Hepatocyte (in vitro differentiated cells): Measurements from ENCODE around the gene AGBL4. TPM values are rescaled to one million over a fixed set of nuclear protein-coding genes. Genes with fewer than 3 reads are reported as not detected.

Experiments used
- DNase-seq: peaks from one replicate; pipeline ENCODE4 v3.0.0-alpha.2; 2016; ENCODE audit warnings: low spot score
- H2AFZ ChIP-seq: fragments of 200-600 bp; sonication (generic); 2 replicates; pipeline ENCODE4 v1.6.0; 2016; ENCODE audit warnings: antibody characterized with exemption, mild to moderate bottlenecking
- H3K27ac ChIP-seq: fragments of 200-600 bp; sonication (generic); 2 replicates; pipeline ENCODE4 v1.5.1; 2016; ENCODE audit warnings: mild to moderate bottlenecking
- H3K27me3 ChIP-seq: fragments of 200-600 bp; sonication (generic); 2 replicates; pipeline ENCODE4 v1.6.1; 2016
- H3K36me3 ChIP-seq: fragments of 200-600 bp; sonication (generic); replicated peaks from 2 replicates; pipeline ENCODE4 v1.5.1; 2016; ENCODE audit warnings: low read depth; ENCODE audit not compliant: insufficient read depth
- H3K4me1 ChIP-seq: fragments of 200-600 bp; sonication (generic); 2 replicates; pipeline ENCODE4 v1.5.1; 2016; ENCODE audit warnings: mild to moderate bottlenecking, moderate library complexity; ENCODE audit not compliant: insufficient read depth
- H3K4me2 ChIP-seq: fragments of 200-600 bp; sonication (generic); 2 replicates; pipeline ENCODE4 v1.6.0; 2016
- H3K4me3 ChIP-seq: fragments of 200-600 bp; sonication (generic); 2 replicates; pipeline ENCODE4 v1.5.1; 2016; ENCODE audit warnings: mild to moderate bottlenecking
- H3K79me2 ChIP-seq: fragments of 200-600 bp; sonication (generic); 2 replicates; pipeline ENCODE4 v1.6.0; 2017; ENCODE audit warnings: mild to moderate bottlenecking
- H3K9me2 ChIP-seq: fragments of 200-600 bp; sonication (generic); replicated peaks from 2 replicates; pipeline ENCODE4 v1.6.0; 2017; ENCODE audit warnings: mild to moderate bottlenecking; ENCODE audit not compliant: insufficient read depth
- H3K9me3 ChIP-seq: fragments of 200-600 bp; sonication (generic); 2 replicates; pipeline ENCODE4 v1.5.1; 2016; ENCODE audit warnings: low read depth, mild to moderate bottlenecking
- H4K20me1 ChIP-seq: fragments of 200-600 bp; sonication (generic); 2 replicates; pipeline ENCODE4 v1.6.0; 2016; ENCODE audit warnings: mild to moderate bottlenecking; ENCODE audit not compliant: insufficient read depth, poor library complexity, severe bottlenecking
- EZH2 ChIP-seq: fragments of 200-600 bp; sonication (generic); IDR thresholded peaks from 2 replicates; pipeline ENCODE4 v1.6.1; 2016; ENCODE audit warnings: antibody characterized with exemption, mild to moderate bottlenecking, borderline replicate concordance
- EZH2phosphoT487 ChIP-seq: fragments of 200-600 bp; sonication (generic); IDR thresholded peaks from one replicate; pipeline ENCODE4 v1.6.1; 2018; ENCODE audit warnings: antibody characterized with exemption, mild to moderate bottlenecking, low read depth, moderate library complexity; ENCODE audit not compliant: unreplicated experiment, severe bottlenecking
- WGBS: methylation state at CpG from one replicate; pipeline ENCODE4 v1.1.6; 2016; ENCODE audit warnings: low lambda C conversion rate; ENCODE audit errors: missing lambda C conversion rate; 5-methylcytosine and 5-hydroxymethylcytosine counted together
- polyA plus RNA-seq: library from polyadenylated mRNA; unstranded; fragments of >200 nt; fragmentation: Nextera tagmentation; extraction: Ambion mirVana; gene quantifications from 2 replicates; pipeline ENCODE4 v1.2.1, GENCODE V29; 2016
- total RNA-seq: library from RNA; depleted of rRNA; stranded (reverse); fragments of >200 nt; gene quantifications from 2 replicates; pipeline ENCODE4 v1.2.3, GENCODE V29; 2014
- TF ChIP-seq, protein P1 (sequence below): fragments of 200-600 bp; sonication (generic); IDR thresholded peaks from 2 replicates; pipeline ENCODE4 v1.5.1; 2016; ENCODE audit warnings: antibody characterized with exemption, mild to moderate bottlenecking; ENCODE audit not compliant: poor library complexity

AGBL4 gene
- total and polyA plus RNA-seq, 2 experiments from 2014 or later = 0.50 to 0.73 TPM

DNA sequence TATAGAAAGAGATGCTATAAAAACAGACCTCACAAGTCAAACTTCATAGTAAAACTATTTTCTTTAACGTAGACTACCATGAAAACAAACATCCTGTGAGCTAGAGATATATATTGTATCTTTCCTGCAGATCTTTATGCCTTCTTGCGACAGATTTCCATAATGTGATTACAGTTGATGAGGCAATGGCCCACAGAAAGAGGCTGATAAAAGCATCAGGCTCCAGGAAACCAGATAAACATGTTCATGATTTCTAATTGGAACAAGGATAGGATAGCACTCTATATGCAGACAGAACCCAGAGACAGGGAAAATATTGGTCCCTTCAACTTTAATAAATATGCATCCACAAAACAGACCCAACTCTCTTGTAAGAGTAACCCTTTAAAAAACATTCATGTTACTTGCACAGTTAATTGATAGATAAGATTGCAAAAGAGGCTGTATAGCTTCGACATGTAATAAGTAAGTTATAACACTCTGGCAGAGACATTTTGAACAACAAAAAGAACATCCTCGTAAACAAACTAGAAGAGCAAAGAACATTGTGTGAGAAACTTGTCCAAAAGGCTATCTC, 329.4 kb downstream of the AGBL4 start:
- no peak overlapping the region for H3K4me2 ChIP-seq
- no peak overlapping the region for H3K4me3 ChIP-seq
- DNase-seq = no peak
- 40% methylated on average over 4 of the region's 4 CpGs for WGBS
- no peaks in the 10 kb centered on the region for H3K9me2 ChIP-seq
- H3K27me3 ChIP-seq = no peaks in the 10 kb centered on the region
- peaks cover 14% of the 10 kb centered on the region for H3K9me3 ChIP-seq
- no peaks in the 10 kb centered on the region for H3K36me3 ChIP-seq
- no peak overlapping the region for H2AFZ ChIP-seq
- no peaks in the 10 kb centered on the region for H3K79me2 ChIP-seq
- no peaks in the 10 kb centered on the region for H3K4me1 ChIP-seq
- no peak for TF ChIP-seq EZH2phosphoT487
- no peak for TF ChIP-seq EZH2
- TF ChIP-seq, protein P1, sequence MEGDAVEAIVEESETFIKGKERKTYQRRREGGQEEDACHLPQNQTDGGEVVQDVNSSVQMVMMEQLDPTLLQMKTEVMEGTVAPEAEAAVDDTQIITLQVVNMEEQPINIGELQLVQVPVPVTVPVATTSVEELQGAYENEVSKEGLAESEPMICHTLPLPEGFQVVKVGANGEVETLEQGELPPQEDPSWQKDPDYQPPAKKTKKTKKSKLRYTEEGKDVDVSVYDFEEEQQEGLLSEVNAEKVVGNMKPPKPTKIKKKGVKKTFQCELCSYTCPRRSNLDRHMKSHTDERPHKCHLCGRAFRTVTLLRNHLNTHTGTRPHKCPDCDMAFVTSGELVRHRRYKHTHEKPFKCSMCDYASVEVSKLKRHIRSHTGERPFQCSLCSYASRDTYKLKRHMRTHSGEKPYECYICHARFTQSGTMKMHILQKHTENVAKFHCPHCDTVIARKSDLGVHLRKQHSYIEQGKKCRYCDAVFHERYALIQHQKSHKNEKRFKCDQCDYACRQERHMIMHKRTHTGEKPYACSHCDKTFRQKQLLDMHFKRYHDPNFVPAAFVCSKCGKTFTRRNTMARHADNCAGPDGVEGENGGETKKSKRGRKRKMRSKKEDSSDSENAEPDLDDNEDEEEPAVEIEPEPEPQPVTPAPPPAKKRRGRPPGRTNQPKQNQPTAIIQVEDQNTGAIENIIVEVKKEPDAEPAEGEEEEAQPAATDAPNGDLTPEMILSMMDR = no peak
- no peaks in the 10 kb centered on the region for H4K20me1 ChIP-seq
- no peak overlapping the region for H3K27ac ChIP-seq

DNA sequence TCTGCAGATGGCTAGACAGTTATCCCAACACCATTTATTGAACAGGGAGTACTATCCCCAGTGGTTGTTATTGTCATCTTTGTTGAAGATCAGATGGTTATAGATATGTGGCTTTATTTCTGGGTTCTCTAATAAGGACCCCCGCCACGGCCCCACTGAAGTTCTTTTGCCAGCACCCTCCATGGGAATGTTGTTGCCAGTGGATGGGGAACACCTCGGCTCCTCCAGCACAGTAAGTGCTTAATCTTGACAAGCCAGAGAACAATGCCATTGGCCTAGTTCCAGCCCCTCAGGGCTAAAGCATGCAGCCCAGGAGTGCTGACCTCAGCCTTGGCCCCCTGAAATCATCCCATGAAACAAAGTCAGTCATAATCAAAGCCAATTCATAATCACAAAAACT, 337.6 kb downstream of the AGBL4 start:
- Histone ChIP-seq H4K20me1 (no peaks in the 10 kb centered on the region), H3K9me2 (no peaks in the 10 kb centered on the region), H3K4me3 (no peak overlapping the region), H3K79me2 (no peaks in the 10 kb centered on the region), H3K36me3 (no peaks in the 10 kb centered on the region), H3K4me2 (no peak overlapping the region), H3K4me1 (no peaks in the 10 kb centered on the region), H3K27ac (no peak overlapping the region), H3K9me3 (no peaks in the 10 kb centered on the region), H3K27me3 (no peaks in the 10 kb centered on the region), H2AFZ (no peak overlapping the region)
- 72% methylated on average over 3 of the region's 3 CpGs for WGBS
- no peak for DNase-seq
- TF ChIP-seq EZH2phosphoT487 (no peak), EZH2 (no peak)
- TF ChIP-seq, protein P1 = no peak

- no peaks in the 10 kb centered on the region for H3K9me2 ChIP-seq
- H2AFZ ChIP-seq = no peak overlapping the region
- H3K79me2 ChIP-seq = no peaks in the 10 kb centered on the region
- no peak for TF ChIP-seq EZH2phosphoT487
- TF ChIP-seq EZH2 = no peak
- TF ChIP-seq, protein P1 = no peak
- no peaks in the 10 kb centered on the region for H3K36me3 ChIP-seq
- H3K4me1 ChIP-seq = no peaks in the 10 kb centered on the region
- H3K27me3 ChIP-seq = no peaks in the 10 kb centered on the region
- H3K4me3 ChIP-seq = no peak overlapping the region
- H4K20me1 ChIP-seq = no peaks in the 10 kb centered on the region
- WGBS = 46% methylated on average over 2 of the region's 2 CpGs
- DNase-seq = no peak
- no peak overlapping the region for H3K27ac ChIP-seq
- no peaks in the 10 kb centered on the region for H3K9me3 ChIP-seq
- no peak overlapping the region for H3K4me2 ChIP-seq
Measured at GRCh38 chr1:49677706-49678105, 346.0 kb downstream of the AGBL4 start.

GRCh38 chr1:49651136-49651535, 372.6 kb downstream of the AGBL4 start:
- 85% methylated on average over 3 of the region's 3 CpGs for WGBS
- no peaks in the 10 kb centered on the region for H3K79me2 ChIP-seq
- TF ChIP-seq EZH2phosphoT487 (no peak), EZH2 (no peak)
- TF ChIP-seq, protein P1 = no peak
- no peaks in the 10 kb centered on the region for H3K27me3 ChIP-seq
- H3K4me1 ChIP-seq = no peaks in the 10 kb centered on the region
- H3K27ac ChIP-seq = no peak overlapping the region
- H2AFZ ChIP-seq = no peak overlapping the region
- H3K36me3 ChIP-seq = no peaks in the 10 kb centered on the region
- H3K9me3 ChIP-seq = no peaks in the 10 kb centered on the region
- no peaks in the 10 kb centered on the region for H4K20me1 ChIP-seq
- no peak for DNase-seq
- H3K4me3 ChIP-seq = no peak overlapping the region
- H3K4me2 ChIP-seq = no peak overlapping the region
- no peaks in the 10 kb centered on the region for H3K9me2 ChIP-seq
